ENCODE results near the gene FYB2. TPM values are rescaled to one million over a fixed set of nuclear protein-coding genes. Genes with fewer than 3 reads are reported as not detected.

FYB2 gene
- polyA plus RNA-seq, 1 donor from 2014 or later = 0.69 TPM

- no peak for TF ChIP-seq REST (IDR thresholded peaks at IDR 0.05; ENCODE audit: borderline replicate concordance)
Measured at GRCh38 chr1:56808410-56808809, 10.8 kb downstream of the FYB2 start (continued).

- H3K79me2 ChIP-seq (replicated peaks; ENCODE audit: insufficient read depth, low read length) = no peaks in the 10 kb centered on the region
- no peaks in the 10 kb centered on the region for H3K9me2 ChIP-seq (ENCODE audit: insufficient read depth, low read length)
- H3K36me3 ChIP-seq (ENCODE audit: insufficient read depth, low read length) = no peaks in the 10 kb centered on the region
- H3F3A ChIP-seq (ENCODE audit: insufficient read depth, low read length, poor library complexity, severe bottlenecking) = no peaks in the 10 kb centered on the region
- no peaks in the 10 kb centered on the region for H3K9me3 ChIP-seq (ENCODE audit: low read length)
- no peak overlapping the region for H3K4me2 ChIP-seq (ENCODE audit: low read length)
- H2AFZ ChIP-seq (ENCODE audit: low read depth, low read length) = no peak overlapping the region
- no peak overlapping the region for H3K4me3 ChIP-seq (ENCODE audit: low read length)
- no peak overlapping the region for H3K27ac ChIP-seq (ENCODE audit: low read length)
- H3K9ac ChIP-seq (ENCODE audit: low read length) = no peak overlapping the region
- TF ChIP-seq POLR2AphosphoS5 (IDR thresholded peaks at IDR 0.05) = no peak
- TF ChIP-seq EP300 (conservative IDR thresholded peaks at IDR 0.05; ENCODE audit: poor library complexity, severe bottlenecking) = no peak
- no peak for TF ChIP-seq RAD21 (conservative IDR thresholded peaks at IDR 0.05)
- TF ChIP-seq MXI1 (conservative IDR thresholded peaks at IDR 0.05; ENCODE audit: poor library complexity, severe bottlenecking) = no peak
- no peak for TF ChIP-seq TAF1 (IDR thresholded peaks at IDR 0.05; ENCODE audit: low read depth)
- TF ChIP-seq SMC3 (conservative IDR thresholded peaks at IDR 0.05; ENCODE audit: poor library complexity) = no peak
- TF ChIP-seq REST (IDR thresholded peaks at IDR 0.05; ENCODE audit: borderline replicate concordance) = no peak
- no peak for TF ChIP-seq CTCF (IDR thresholded peaks at IDR 0.05; ENCODE audit: poor library complexity, severe bottlenecking)
- TF ChIP-seq EZH2 (IDR thresholded peaks at IDR 0.05; ENCODE audit: borderline replicate concordance, insufficient read depth, low read length, poor library complexity, severe bottlenecking) = no peak
- H4K20me1 ChIP-seq (ENCODE audit: insufficient read depth) = no peaks in the 10 kb centered on the region
- H3K27me3 ChIP-seq (ENCODE audit: insufficient read depth, low read depth, low read length) = no peaks in the 10 kb centered on the region
Measured at GRCh38 chr1:56806804-56807203, 12.4 kb downstream of the FYB2 start.

Data from neural cell (in vitro differentiated cells).